Fibroblast of gingiva (primary cell): Measurements from ENCODE around the gene ZNF236.
"Not testable (repeated sequence)": the region's sequence is repeated elsewhere in the genome, so short reads cannot be mapped to it uniquely, and the experiment has no call there.

ENCODE experiments used
- DNase-seq: peaks from one replicate; pipeline ENCODE4 v3.0.0-alpha.2; 2011; ENCODE audit warnings: low read depth

The ZNF236 gene

DNA sequence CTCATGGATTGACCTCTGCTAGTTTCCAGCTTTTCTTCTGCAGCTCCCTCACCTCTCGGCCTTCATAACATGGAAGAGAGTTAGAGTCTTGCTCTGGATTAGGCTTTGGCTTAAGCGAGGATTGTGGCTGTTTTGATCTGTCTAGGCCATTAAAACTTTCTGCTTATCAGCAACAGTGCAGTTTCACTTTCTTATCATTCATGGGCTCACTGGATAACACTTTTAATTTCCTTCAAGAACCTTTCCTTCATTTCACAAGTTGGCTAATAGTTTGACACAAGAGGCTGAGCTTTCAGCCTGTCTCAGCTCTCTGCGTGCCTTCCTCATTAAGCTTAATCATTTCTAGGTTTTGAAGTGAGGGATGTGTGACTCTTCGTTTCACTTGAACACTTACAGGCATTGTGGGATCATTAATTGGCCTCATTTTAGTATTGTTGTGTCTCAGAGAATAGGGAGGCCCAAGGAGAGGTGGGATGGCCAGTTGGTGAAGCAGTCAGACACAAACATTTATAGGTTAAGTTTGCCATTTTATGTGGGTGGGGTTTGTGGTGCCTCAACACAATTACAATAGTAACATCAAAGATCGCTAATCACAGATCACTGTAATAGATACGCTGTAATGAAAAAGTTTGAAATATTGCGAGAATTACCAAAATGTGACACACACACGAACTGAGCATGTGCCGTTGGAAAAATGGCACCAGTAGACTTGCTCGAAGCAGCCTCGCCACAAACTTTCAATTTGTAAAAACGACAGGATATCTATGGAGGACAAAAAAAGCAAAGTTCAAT is 129.3 kb downstream of the ZNF236 start:
- no peak for DNase-seq

DNA sequence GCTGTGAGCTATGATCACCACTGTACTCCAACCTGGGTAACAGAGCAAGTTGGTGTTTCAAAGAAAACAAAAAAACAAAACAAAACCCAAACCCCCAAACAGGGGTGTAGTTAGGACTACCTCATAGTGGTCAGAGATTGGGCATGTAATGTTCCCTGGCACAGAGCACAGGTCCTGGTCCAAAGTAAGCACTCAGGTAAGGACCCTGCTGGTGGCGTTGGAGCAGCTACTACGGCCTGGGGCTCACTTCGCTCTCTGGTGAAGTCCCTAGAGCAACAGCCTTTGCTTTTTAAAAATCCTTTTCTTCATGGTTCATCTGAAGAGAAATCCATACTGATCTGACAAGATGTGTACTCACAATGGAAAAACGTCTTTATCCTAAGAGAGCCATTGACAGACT is 130.4 kb downstream of the ZNF236 start:
- no peak for DNase-seq

DNA sequence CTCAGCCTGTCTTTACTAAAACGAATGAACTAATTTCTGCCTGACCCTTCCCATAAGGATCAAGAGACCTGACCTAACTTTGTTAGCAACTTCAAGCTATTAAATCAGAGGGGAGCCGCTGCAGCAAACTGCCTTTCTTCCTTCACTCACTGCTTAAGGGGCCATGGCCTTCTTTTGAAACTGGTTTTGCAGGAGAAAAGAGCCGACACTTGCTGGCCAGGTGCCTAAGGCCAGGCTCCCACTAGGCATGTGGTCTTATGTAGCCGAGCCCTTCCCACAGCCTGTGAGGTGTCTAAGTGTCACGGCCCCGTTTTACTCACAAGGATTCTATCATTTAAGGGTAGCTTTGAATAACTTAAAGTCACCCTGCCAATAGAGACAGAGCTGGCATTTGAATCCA is 130.8 kb downstream of the ZNF236 start:
- no peak for DNase-seq

DNA sequence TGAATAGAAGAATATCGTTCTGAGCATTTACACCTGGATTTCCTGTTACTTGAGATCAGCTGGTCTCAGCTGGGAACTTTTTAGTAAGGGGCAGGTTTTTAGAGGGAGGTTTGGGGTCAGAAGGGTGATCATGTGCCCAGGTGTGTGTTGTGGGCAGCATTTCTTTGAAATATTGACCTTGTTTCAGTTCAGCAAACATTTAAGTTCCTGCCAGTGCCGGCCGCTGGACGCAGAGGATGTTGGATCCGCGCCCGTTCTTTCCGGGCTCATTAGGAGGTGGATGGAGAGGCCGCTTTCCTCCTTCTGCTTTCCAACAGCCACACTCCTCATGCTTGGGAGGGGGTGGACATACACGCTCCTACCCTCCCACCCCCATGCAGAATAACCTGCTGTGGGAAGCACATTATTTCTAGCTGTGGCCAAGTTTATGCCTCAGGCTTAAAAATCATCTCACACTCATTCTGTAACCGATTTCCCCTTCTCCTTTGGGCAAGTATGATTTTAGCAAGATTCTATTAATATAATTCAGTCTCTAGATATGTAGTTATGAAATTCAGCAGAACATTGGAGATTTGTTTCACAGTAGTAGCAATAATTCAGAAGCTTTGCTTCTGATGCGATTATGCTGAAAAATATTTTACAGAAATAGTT is 131.4 kb downstream of the ZNF236 start:
- no peak for DNase-seq

DNA sequence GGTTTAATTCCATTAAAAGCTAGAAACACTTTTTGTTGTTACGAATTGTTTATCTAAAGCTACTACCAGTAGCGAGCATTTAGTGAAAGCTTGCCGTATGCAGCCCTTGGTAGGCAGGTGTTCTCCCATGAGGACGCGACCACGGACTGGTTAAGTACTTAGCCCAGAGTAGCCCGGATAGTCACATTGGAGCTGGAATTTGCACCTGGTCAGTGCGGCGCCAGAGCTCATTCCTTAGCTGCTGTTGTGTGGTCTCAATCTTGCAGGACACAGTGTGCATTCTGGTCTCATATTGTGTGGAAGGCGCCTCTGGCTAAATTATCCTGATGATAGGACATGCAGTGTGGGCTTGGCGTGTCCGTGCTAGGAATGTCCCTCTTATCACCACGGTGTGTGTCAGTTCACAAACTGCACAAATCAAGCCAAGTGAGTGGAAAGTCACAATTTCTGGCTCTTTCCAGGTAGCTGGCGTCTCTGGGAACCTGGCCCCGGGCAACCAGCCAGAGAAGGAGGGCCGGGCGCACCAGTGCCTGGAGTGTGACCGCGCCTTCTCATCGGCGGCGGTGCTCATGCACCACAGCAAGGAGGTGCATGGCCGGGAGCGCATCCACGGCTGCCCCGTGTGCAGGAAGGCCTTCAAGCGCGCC is 133.3 kb downstream of the ZNF236 start:
- DNase-seq = no peak

DNA sequence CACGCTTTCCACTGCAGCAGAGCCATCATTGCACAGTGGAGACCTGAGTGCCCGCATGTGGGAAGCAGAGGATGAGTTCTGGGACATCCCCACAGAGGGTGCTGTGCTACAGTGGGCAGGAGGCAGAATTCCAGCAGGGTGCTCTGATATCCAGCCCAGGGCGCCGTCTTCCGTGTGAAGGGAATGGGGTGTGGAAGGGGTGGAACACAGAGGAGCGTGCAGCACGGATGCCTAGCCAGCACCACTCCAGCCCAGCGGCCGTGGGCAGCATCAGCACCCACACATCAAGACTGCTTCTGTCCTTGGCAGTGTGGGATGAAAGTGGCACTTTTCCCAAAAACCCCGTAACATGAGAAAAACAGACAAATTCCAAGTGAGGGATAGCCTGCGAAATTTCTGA is 134.3 kb downstream of the ZNF236 start:
- no peak for DNase-seq

DNA sequence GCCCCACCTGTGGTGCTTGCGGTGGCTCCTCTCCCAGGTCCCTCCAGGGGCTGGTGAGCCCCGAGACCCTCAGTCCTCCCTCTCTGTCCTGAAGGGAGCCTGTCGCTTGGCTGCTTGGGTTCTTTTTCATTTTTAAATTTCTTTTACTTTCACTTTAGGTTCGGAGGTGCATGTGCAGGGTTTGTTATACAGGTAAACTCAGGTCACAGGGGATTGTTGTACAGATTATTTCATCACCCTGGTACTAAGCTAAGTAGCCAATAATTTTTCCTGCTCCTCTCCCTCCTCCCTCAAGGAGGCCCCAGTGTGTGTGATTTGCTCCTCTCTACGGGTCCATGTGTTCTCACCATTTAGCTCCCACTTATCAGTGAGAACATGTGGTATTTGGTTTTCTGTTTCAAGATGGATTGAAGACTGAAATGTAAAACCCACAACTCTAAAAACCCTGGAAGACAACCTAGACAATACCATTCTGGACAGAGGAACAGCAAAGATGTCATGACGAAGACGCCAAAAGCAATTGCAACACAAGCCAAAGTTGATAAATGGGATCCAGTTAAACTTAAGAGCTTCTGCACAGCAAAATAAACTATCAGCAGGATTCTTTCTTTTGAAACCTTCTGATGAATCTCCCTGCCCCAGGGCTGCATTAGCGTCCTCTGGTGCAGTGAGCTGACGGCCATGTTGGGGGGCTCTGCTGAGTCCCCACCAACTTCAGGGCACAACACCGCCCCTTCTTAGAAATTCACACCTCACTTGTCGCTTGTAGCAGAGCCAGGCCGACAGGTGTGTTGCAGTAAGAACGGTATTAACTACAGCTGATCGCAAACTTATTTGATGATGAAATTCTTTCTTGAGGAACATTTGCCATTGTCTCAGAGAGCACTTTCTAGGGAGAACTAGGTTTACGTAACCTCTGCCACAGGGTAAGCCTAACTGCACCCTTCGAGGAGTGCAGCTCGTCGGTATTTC is 135.3 kb downstream of the ZNF236 start:
- no peak for DNase-seq

DNA sequence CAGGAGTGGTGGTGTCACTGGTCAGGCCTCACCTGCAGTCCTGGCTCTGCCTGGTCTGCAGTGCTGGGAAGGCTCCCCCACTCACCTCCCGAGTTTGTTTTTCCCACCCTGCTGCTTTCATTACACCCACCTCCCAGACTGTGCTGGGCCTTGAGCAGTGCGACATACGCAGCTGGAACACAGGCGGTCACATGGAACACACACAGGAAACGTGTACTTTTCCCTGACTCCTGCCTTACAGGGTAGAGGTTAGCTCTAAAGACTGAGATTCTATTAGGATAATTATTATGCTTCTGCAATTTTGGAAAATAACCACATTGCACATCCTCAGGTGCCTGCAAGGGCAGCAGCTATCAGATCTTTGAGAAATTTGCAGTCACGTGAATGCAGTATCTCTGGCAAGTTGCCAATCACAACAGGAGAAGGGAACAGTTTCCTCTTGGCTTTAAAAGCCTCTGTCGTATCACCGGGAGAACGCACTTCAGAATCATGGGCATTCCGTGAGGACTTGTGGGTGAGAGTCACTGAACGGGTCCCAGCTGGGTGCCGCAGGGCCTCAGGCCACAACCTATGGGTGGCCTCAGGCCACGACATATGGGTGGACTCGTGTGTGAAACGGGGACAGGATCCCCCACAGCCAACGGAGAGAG is 136.5 kb downstream of the ZNF236 start:
- DNase-seq = no peak

DNA sequence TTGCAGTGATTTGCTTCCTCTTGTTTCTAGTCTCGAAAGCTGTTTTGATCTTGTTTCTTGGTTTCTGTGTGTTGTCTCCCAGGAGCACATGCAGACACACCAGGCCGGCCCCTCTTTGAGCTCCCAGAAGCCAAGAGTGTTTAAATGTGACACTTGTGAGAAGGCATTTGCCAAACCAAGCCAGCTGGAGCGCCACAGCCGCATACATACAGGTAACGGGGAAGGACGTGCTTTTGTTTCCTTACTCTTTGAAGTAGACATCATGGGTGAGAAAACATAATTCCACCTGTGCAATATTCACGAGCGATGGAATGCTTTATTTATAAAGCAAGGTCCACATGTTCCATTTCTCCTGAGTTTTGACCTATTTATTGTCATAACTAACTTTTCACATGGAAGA is 137.2 kb downstream of the ZNF236 start:
- no peak for DNase-seq

DNA sequence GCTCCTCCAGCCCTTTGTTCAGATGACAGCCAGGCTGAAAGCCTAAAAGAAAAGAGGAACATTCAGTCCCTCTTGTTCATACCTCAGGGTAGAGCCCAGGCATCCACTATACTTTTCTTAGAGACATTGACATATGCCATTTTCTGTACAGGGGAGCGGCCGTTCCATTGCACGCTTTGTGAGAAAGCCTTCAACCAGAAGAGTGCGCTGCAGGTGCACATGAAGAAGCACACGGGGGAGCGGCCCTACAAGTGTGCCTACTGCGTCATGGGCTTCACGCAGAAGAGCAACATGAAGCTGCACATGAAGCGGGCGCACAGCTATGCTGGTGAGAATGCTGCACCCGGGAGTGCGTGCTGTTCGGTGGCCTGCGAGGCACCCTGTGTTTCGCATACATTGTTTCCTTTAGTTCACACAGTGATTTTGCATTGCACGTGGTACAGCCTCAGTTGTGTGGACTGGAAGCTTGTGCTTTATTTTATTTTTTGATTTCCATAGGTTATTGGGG is 138.2 kb downstream of the ZNF236 start:
- DNase-seq = no peak

DNA sequence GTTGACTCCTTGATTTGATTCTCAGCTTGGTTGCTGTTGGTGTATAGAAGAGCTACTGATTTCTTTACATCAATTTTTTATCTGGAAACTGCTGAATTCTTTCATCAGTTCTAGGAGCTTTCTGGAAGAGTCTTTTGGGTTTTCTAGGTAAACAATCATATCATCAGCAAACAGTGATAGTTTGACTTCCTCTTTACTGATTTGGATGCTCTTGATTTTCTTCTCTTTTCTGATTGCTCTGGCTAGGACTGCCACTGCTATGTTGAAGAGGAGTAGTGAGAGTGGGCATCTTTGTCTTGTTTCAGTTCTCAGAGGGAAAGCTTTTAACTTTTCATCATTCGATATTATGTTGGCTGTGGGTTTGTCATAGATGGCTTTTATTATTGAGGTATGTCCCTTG is 140.5 kb downstream of the ZNF236 start:
- DNase-seq = no peak

DNA sequence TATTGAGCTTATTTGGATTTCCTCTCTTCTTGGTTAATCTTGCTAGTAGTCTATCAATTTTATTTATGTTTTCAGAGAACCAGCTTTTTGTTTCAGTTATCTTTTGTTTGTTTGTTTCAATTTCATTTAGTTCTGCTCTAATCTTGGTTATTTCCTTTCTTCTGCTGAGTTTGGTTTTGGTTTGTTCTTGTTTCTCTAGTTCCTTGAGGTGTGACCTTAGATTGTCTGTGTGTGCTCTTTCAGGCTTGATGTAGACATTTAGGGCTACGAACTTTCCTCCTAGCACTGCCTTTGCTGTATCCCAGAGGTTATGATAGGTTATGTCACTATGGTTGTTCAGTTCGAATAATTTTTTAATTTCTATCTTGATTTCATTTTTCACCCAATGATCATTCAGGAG is 141.6 kb downstream of the ZNF236 start:
- DNase-seq = no peak

DNA sequence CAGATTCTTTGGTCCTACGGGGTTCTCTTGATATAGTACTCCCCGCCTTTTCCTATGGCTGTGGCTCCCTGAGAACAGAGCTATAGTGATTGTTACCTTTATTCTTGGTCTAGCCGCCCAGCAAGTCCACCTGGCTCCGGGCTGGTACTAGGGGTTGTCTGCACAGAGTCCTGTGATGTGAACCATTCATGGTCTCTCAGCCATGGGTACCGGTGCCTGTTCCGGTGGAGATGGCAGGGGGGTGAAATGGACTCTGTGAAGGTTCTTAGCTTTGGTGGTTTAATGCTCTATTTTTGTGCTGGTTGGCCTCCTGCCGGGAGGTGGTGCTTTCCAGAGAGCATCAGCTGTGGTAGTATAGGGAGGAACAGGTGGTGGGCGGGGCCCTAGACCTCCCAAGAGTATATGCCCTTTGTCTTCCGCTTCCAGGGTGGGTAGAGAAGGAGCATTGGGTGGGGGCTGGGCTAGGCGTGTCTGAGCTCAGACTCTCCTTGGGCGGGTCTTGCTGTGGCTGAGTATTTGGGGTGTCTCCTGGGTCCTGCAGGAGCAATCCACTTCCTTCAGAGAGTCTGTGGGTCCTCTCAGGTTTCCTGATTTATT is 143.3 kb downstream of the ZNF236 start:
- not testable (repeated sequence) for DNase-seq

DNA sequence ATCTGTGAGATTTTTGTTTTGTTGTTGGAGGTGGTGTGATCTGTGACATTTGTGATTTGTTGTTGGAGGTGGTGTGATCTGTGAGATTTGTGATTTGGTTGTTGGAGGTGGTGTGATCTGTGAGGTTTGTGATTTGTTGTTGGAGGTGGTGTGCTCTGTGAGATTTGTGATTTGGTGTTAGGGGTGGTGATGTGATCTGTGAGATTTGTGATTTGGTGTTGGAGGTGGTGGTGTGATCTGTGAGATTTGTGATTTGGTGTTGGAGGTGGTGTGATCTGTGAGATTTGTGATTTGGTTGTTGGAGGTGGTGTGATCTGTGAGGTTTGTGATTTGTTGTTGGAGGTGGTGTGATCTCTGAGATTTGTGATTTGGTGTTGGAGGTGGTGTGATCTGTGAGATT is 144.9 kb downstream of the ZNF236 start:
- not testable (repeated sequence) for DNase-seq

DNA sequence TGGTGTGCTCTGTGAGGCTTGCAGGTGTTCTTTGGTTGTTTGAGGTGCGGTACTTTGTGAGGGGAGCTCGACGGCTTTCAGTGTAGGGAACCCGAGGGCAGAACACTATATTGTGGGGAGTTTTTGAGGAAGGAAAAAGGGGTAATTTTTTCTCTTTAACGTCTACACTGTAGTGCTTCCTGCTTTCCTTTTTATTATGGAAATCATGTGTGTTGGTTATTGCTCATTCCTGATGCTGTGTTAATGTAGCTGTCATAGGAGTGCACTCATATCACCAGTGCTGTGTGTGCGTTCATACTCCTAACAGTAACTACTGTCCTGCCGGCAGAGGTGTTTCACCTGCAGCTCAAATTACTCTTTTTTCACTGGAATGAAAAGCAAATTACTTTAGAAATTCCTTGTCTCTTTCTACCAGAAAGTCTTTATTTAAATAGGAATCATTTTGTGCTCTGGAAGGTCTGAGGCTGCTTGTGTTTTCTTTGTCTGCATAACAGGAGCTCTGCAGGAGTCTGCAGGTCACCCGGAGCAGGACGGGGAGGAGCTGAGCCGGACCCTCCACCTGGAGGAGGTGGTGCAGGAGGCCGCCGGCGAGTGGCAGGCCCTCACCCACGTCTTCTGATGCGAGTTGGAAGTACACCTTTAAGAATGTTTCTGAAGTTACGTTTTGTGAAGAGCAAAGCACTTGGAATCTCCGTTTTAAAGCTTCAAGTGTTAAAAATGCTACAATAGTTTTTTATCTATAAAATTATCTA is 145.5 kb downstream of the ZNF236 start:
- no peak for DNase-seq

DNA sequence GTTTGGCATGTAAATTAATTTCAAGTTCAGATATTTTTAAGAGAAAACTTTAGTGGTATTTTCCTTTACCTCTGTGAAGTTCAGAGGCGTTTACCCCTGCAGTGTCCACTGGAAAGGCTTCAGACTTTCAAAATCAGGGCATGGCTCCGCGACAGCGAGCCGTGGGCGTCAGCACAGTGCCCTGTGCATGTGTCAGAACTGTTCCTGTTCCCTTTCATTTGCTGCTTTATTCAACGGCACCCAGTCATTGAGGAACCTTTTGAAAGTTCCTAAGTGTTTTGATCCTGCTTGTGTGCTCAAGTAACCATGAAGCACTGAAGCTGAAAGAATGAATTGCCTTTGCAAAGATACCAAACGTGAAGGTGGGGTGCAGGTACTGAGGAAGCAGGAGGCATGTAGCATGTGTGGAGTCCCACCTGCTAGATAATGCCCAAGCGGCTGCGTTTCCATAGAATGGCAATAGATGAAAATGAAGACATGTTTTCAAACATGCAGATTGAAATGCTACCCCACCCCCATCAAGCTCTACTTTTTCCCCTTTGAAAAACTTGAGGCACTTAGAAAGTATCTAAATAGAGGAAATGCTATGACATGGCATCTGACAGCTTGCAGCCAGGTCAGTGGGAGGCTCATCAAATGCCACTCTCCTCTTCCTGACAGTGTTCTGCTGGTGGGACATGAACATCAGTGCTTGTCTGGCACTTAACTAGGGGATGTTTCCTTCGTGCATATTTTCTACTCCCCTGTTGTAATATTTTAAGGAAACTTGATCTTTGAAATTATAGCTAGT is 148.6 kb downstream of the ZNF236 start:
- no peak for DNase-seq

DNA sequence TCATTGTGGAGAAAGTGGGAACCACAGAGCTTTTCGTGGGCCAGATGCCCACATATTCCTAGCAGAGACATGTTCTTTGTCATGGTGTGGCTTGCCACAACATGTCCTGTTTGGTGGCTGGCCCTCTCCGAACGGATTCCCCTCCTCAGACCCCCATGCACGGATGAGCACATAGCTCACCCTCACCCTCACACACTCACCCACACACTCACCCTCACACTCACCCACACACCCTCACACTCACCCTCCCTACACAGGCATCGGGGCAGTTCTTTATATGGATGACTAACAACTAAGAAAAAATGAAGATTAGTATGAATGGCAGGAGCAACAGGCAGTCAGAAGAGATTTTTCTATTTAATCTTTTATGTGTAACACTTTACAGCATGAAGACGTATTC is 149.9 kb downstream of the ZNF236 start:
- no peak for DNase-seq

DNA sequence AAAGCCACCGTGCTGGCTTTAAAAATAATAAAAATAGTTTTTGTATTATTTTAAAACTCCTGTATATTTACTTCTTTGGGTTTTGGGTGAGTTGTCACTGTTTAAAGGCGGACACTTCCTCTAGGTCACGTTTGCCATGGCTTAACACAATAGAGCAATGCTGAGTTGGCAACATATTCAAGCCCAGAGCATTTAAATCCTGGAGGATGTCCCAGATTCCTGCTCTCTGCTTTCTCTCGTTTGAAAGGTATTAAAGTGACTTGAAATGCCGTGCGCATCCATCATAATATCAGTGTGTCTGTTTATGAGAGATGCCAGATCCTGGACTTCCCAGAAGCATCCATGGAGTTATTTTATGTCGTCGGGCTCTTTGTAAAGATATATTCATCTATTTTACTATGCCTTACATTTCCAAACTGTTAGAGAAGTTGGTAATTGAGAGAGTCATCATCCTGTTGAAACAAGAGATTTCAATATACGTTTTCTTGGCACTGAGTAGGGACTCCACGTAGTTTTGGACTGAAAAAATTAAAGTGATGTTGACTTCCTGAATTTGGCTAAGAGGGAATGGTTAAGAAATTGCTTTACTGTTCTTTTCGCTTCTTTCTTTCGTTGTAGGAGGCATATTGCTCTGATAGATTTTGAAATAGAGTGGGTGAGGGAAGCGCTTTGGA is 150.6 kb downstream of the ZNF236 start:
- DNase-seq = no peak
